OCI-LY1 (cell line): ENCODE measurements around the gene PLCG2.

ENCODE experiments used
- H2AFZ ChIP-seq: fragments of 200-600 bp; sonication (generic), shearing (Covaris generic); 2 replicates; pipeline ENCODE4 v1.6.0; 2014; ENCODE audit warnings: antibody characterized with exemption, mild to moderate bottlenecking, low read length
- H3F3A ChIP-seq: fragments of 200-600 bp; sonication (generic), shearing (Covaris generic); 2 replicates; pipeline ENCODE4 v1.6.0; 2014; ENCODE audit warnings: mild to moderate bottlenecking, antibody characterized with exemption, low read length, moderate library complexity; ENCODE audit not compliant: insufficient read depth
- H3K27ac ChIP-seq: fragments of 200-600 bp; sonication (generic); 2 replicates; pipeline ENCODE4 v1.5.1; 2014; ENCODE audit warnings: low read length, mixed run types, mild to moderate bottlenecking, low read depth; ENCODE audit not compliant: poor library complexity, severe bottlenecking
- H3K27me3 ChIP-seq: fragments of 200-600 bp; sonication (generic); 2 replicates; pipeline ENCODE4 v1.6.0; 2014; ENCODE audit warnings: antibody characterized with exemption, mild to moderate bottlenecking, low read length, moderate library complexity; ENCODE audit not compliant: insufficient read depth
- H3K36me3 ChIP-seq: fragments of 200-600 bp; sonication (generic); 2 replicates; pipeline ENCODE4 v1.6.1; 2014; ENCODE audit warnings: mild to moderate bottlenecking, antibody characterized with exemption, low read length, moderate library complexity, mixed read lengths; ENCODE audit not compliant: insufficient read depth
- H3K4me1 ChIP-seq: fragments of 200-600 bp; sonication (generic); 2 replicates; pipeline ENCODE4 v1.5.1; 2014; ENCODE audit warnings: mild to moderate bottlenecking, low read length, moderate library complexity; ENCODE audit not compliant: insufficient read depth, severe bottlenecking
- H3K4me2 ChIP-seq: fragments of 200-600 bp; sonication (generic), shearing (Covaris generic); 2 replicates; pipeline ENCODE4 v1.6.1; 2014; ENCODE audit warnings: low read length
- H3K4me3 ChIP-seq: fragments of 200-600 bp; sonication (generic); 2 replicates; pipeline ENCODE4 v1.5.1; 2014; ENCODE audit warnings: low read length, low read depth, mild to moderate bottlenecking, mixed read lengths; ENCODE audit not compliant: poor library complexity, severe bottlenecking
- H3K79me2 ChIP-seq: fragments of 200-600 bp; shearing (Covaris generic); 2 replicates; pipeline ENCODE4 v1.6.1; 2016; ENCODE audit warnings: mixed run types, low read length, mixed read lengths; ENCODE audit not compliant: insufficient read depth
- H3K9ac ChIP-seq: fragments of 200-600 bp; sonication (generic), shearing (Covaris generic); 2 replicates; pipeline ENCODE4 v1.6.1; 2014; ENCODE audit warnings: mild to moderate bottlenecking, low read length, mixed read lengths
- H3K9me2 ChIP-seq: fragments of 200-600 bp; sonication (generic), shearing (Covaris generic); 2 replicates; pipeline ENCODE4 v1.6.1; 2014; ENCODE audit warnings: low read depth, mild to moderate bottlenecking, low read length, mixed read lengths
- H3K9me3 ChIP-seq: fragments of 200-600 bp; shearing (Covaris generic); 2 replicates; pipeline ENCODE4 v1.6.1; 2014; ENCODE audit warnings: low read length, mixed read lengths
- H4K20me1 ChIP-seq: fragments of 200-600 bp; sonication (generic), shearing (Covaris generic); 2 replicates; pipeline ENCODE4 v1.6.0; 2016; ENCODE audit warnings: mild to moderate bottlenecking, low read length; ENCODE audit not compliant: insufficient read depth
- EZH2 ChIP-seq: fragments of 200-600 bp; sonication (generic), shearing (Covaris generic); IDR thresholded peaks from 2 replicates; pipeline ENCODE4 v1.8.0; 2017; ENCODE audit warnings: borderline replicate concordance, mixed run types, mild to moderate bottlenecking, antibody characterized with exemption, low read length, moderate library complexity, mixed read lengths
- TF ChIP-seq, protein P1 (sequence below): fragments of 200-600 bp; sonication (generic), shearing (Covaris generic); IDR thresholded peaks from 2 replicates; pipeline ENCODE4 v1.5.1; 2017; ENCODE audit warnings: mild to moderate bottlenecking, antibody characterized with exemption, low read length, moderate library complexity, mixed read lengths

PLCG2 gene

GRCh38 chr16:81994485-81994884 is 215.4 kb downstream of the PLCG2 start:
- Histone ChIP-seq H3K4me1 (no peaks in the 10 kb centered on the region), H3K9ac (no peak overlapping the region), H3K9me3 (no peaks in the 10 kb centered on the region), H3K4me3 (no peak overlapping the region), H3K27me3 (no peaks in the 10 kb centered on the region), H3K79me2 (no peaks in the 10 kb centered on the region), H4K20me1 (no peaks in the 10 kb centered on the region), H3K4me2 (no peak overlapping the region), H3K9me2 (no peaks in the 10 kb centered on the region), H3K36me3 (peaks cover 29% of the 10 kb centered on the region), H3F3A (no peaks in the 10 kb centered on the region), H3K27ac (no peak overlapping the region), H2AFZ (no peak overlapping the region)
- TF ChIP-seq, protein P1, sequence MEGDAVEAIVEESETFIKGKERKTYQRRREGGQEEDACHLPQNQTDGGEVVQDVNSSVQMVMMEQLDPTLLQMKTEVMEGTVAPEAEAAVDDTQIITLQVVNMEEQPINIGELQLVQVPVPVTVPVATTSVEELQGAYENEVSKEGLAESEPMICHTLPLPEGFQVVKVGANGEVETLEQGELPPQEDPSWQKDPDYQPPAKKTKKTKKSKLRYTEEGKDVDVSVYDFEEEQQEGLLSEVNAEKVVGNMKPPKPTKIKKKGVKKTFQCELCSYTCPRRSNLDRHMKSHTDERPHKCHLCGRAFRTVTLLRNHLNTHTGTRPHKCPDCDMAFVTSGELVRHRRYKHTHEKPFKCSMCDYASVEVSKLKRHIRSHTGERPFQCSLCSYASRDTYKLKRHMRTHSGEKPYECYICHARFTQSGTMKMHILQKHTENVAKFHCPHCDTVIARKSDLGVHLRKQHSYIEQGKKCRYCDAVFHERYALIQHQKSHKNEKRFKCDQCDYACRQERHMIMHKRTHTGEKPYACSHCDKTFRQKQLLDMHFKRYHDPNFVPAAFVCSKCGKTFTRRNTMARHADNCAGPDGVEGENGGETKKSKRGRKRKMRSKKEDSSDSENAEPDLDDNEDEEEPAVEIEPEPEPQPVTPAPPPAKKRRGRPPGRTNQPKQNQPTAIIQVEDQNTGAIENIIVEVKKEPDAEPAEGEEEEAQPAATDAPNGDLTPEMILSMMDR, result peak; percentile 63
- no peak for TF ChIP-seq EZH2

GRCh38 chr16:81995651-81996050 is 216.6 kb downstream of the PLCG2 start:
- Histone ChIP-seq H3K9me2 (no peaks in the 10 kb centered on the region), H3K4me3 (no peak overlapping the region), H3F3A (no peaks in the 10 kb centered on the region), H3K27me3 (no peaks in the 10 kb centered on the region), H3K9me3 (no peaks in the 10 kb centered on the region), H2AFZ (no peak overlapping the region), H3K4me2 (no peak overlapping the region), H4K20me1 (no peaks in the 10 kb centered on the region), H3K9ac (no peak overlapping the region), H3K36me3 (peaks cover 40% of the 10 kb centered on the region), H3K27ac (no peak overlapping the region), H3K4me1 (no peaks in the 10 kb centered on the region), H3K79me2 (no peaks in the 10 kb centered on the region)
- no peak for TF ChIP-seq EZH2
- TF ChIP-seq, protein P1, result no peak

DNA sequence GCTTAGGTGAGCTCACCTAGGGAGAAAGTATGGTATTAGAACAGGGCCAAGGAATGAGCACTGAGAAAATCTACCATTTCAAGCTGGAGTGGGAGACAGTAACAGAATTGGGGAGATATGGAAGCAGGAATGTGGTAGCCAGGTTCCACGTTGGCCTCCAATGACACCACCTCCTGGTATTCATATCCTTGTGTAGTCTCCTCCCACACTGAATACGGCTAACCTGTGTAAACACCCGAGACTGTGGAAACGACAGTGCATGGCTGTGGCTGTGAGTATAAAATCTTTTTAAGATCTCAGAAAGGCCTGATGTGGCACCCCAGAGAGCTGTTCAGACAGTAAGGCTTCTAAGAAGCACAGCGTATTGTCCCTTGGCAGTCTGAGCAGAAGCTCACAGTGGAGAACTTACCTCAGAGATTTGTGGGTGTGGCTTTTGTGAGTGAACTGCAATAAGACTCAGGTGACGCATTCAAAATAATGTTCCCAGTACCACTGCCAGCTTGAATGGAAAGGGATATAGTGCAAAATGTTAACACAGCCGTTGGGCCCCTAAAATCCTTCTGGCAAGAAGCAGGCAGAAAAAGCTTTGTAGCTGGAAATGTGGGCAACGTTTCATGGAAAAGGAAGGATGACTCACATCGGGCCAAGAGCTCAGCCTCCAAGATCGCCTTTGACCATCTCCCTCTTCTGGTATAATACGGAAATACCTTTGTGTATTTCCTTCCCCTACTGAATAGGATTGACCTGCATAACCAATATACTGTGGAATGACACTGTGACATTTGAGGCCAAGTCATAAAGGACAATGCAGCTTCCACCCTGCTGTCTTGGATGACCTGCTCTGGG is 217.8 kb downstream of the PLCG2 start:
- no peaks in the 10 kb centered on the region for H3K4me1 ChIP-seq
- no peak overlapping the region for H3K4me3 ChIP-seq
- H3K27me3 ChIP-seq, result no peaks in the 10 kb centered on the region
- no peak overlapping the region for H3K9ac ChIP-seq
- H3F3A ChIP-seq, result no peaks in the 10 kb centered on the region
- no peak overlapping the region for H2AFZ ChIP-seq
- no peaks in the 10 kb centered on the region for H4K20me1 ChIP-seq
- peaks cover 40% of the 10 kb centered on the region for H3K36me3 ChIP-seq
- no peaks in the 10 kb centered on the region for H3K9me3 ChIP-seq
- H3K4me2 ChIP-seq, result no peak overlapping the region
- H3K27ac ChIP-seq, result no peak overlapping the region
- H3K79me2 ChIP-seq, result no peaks in the 10 kb centered on the region
- TF ChIP-seq, protein P1, result no peak; the same call in 1 of the 2 replicates
- TF ChIP-seq EZH2, result no peak
- H3K9me2 ChIP-seq, result no peaks in the 10 kb centered on the region
